HepG2 (cell line): Measurements from ENCODE around the gene ZNF821. TPM values are rescaled to one million over a fixed set of nuclear protein-coding genes. Genes with fewer than 3 reads are reported as not detected.

Source experiments
- ATAC-seq: fragments of 200-7000 bp; cut with Tn5 transposase; 3 replicates; pipeline ENCODE4 v1.9.1; 2020; ENCODE audit warnings: mild to moderate bottlenecking, moderate library complexity
- BruUV-seq: library from RNA; stranded (reverse); fragments of 400-500 nt; replicated peaks from 2 replicates; lab custom pipeline; 2021; lab: Mats Ljungman, UMichigan
- CTCF ChIA-PET: fragments of 300-600 bp; formaldehyde crosslinking; extraction: SDS; loops from one replicate; lab custom pipeline; 2021; ENCODE audit warnings: low total read pairs, inconsistent platforms, low intra/inter-chr PET ratio; lab: Yijun Ruan, JAX
- POLR2A ChIA-PET: fragments of 350-600 bp; sonication (Branson Sonifier 250); formaldehyde crosslinking; loops from one replicate; lab custom pipeline; 2020; ENCODE audit warnings: antibody characterized with exemption, inconsistent platforms; lab: Yijun Ruan, JAX
- DNase-seq: peaks from one replicate; pipeline ENCODE4 v3.0.0-alpha.2; 2015; ENCODE audit warnings: low spot score
- FAIRE-seq: peaks from 3 replicates; lab custom pipeline; 2011; peaks lifted over from hg19 to GRCh38; lab: Jason Lieb, UNC
- H2AFZ ChIP-seq: one replicate; pipeline ENCODE4 v1.6.1; 2011; ENCODE audit warnings: low read length, inconsistent platforms
- H3K27ac ChIP-seq: fragments of 300-600 bp; 3 replicates; pipeline ENCODE4 v1.8.0; 2011; ENCODE audit warnings: mixed run types, mild to moderate bottlenecking, mixed read lengths, low read length, inconsistent platforms; ENCODE audit not compliant: insufficient read depth; ENCODE audit errors: extremely low read length
- H3K27me3 ChIP-seq, 2 experiments: fragments of 200-600 bp in 1 of 2; 2 replicates in 1 of 2; 3 replicates in 1 of 2; pipeline versions ENCODE4 v1.6.0 to v1.8.0; 2011; ENCODE audit warnings: low read length in 2 of 2, mild to moderate bottlenecking in 2 of 2, moderate library complexity in 2 of 2, inconsistent platforms in 1 of 2; ENCODE audit not compliant: insufficient read depth in 2 of 2, control insufficient read depth in 1 of 2
- H3K36me3 ChIP-seq, 2 experiments: fragments of 200-600 bp in 1 of 2; replicated peaks in 1 of 2; 2 replicates in 1 of 2; 3 replicates in 1 of 2; pipeline versions ENCODE4 v1.5.1 to v1.8.0; 2011; ENCODE audit warnings: low read length in 2 of 2, inconsistent platforms in 1 of 2; ENCODE audit not compliant: insufficient read depth in 2 of 2, control insufficient read depth in 1 of 2
- H3K4me1 ChIP-seq: 2 replicates; pipeline ENCODE4 v1.5.1; 2012; ENCODE audit warnings: low read length, inconsistent platforms; ENCODE audit not compliant: insufficient read depth
- H3K4me2 ChIP-seq: 2 replicates; pipeline ENCODE4 v1.6.0; 2011; ENCODE audit warnings: low read depth, low read length, inconsistent platforms
- H3K4me3 ChIP-seq, 3 experiments: fragments of 200-600 bp in 1 of 3; sonication (generic), shearing (Covaris generic) in 1 of 3; replicated peaks in 1 of 3; 2 replicates each; pipeline ENCODE4 v1.5.1; 2011 to 2016; ENCODE audit warnings: low read length in 3 of 3, inconsistent platforms in 2 of 3, low read depth in 2 of 3, mild to moderate bottlenecking in 2 of 3, control low read depth in 1 of 3, mixed read lengths in 1 of 3; ENCODE audit not compliant: insufficient read depth in 1 of 3
- H3K79me2 ChIP-seq: one replicate; pipeline ENCODE4 v1.6.1; 2011; ENCODE audit warnings: low read length, inconsistent platforms; ENCODE audit not compliant: insufficient read depth
- H3K9ac ChIP-seq: 2 replicates; pipeline ENCODE4 v1.6.0; 2011; ENCODE audit warnings: mild to moderate bottlenecking, low read depth, low read length, inconsistent platforms; ENCODE audit not compliant: insufficient read depth
- H3K9me3 ChIP-seq: 2 replicates; pipeline ENCODE4 v1.5.1; 2012; ENCODE audit warnings: mild to moderate bottlenecking, low read length
- H4K20me1 ChIP-seq: 2 replicates; pipeline ENCODE4 v1.6.0; 2011; ENCODE audit warnings: inconsistent platforms, mild to moderate bottlenecking, low read length, moderate library complexity; ENCODE audit not compliant: insufficient read depth
- KLF11 ChIP-seq: IDR thresholded peaks from 2 replicates; pipeline ENCODE4 v1.6.1; 2016; ENCODE audit warnings: missing compliant biosample characterization
- LCORL ChIP-seq, 2 experiments: fragments of 450-650 bp in 1 of 2; sonication (generic) in 1 of 2; formaldehyde crosslinking in 1 of 2; IDR thresholded peaks; 2 replicates each; pipeline versions ENCODE4 v1.5.0 to v1.6.1; 2017 to 2020; ENCODE audit warnings: antibody characterized with exemption in 1 of 2, missing genetic modification reagents in 1 of 2
- MED1 ChIP-seq: sonication (generic); formaldehyde crosslinking; IDR thresholded peaks from 2 replicates; pipeline ENCODE4 v1.4.0; 2020; ENCODE audit warnings: missing genetic modification reagents
- NCOA5 ChIP-seq: sonication (generic); formaldehyde crosslinking; IDR thresholded peaks from 2 replicates; pipeline ENCODE4 v1.4.0; 2020; ENCODE audit warnings: missing genetic modification reagents
- ZNF263 ChIP-seq: sonication (generic); formaldehyde crosslinking; IDR thresholded peaks from 2 replicates; pipeline ENCODE4 v1.4.0; 2020; ENCODE audit warnings: missing genetic modification reagents
- ZNF577 ChIP-seq: sonication (generic); formaldehyde crosslinking; IDR thresholded peaks from 2 replicates; pipeline ENCODE4 v1.4.0; 2020; ENCODE audit warnings: mild to moderate bottlenecking, low read depth, missing genetic modification reagents, borderline replicate concordance
- ZZZ3 ChIP-seq: sonication (generic); formaldehyde crosslinking; IDR thresholded peaks from 2 replicates; pipeline ENCODE4 v1.4.0; 2020; ENCODE audit warnings: missing genetic modification reagents, mild to moderate bottlenecking, borderline replicate concordance
- WGBS: methylation state at CpG from one replicate; pipeline ENCODE4 v1.1.6; 2017; ENCODE audit warnings: low lambda C conversion rate; 5-methylcytosine and 5-hydroxymethylcytosine counted together
- in situ Hi-C: cut with HindIII; loops from 2 replicates; pipeline ENCODE4 v1.10.0; 2017; ENCODE audit warnings: low pct_unique_long_range_greater_than_20kb; ENCODE audit not compliant: extremely low pct_ligation_motif_present
- intact Hi-C: fragments of 100-400 bp; cut with micrococcal nuclease; formaldehyde crosslinking; loops from one replicate; pipeline ENCODE4 v1.10.0; 2022; ENCODE audit not compliant: unreplicated experiment
- polyA plus RNA-seq, 8 experiments: library from polyadenylated mRNA; depleted of rRNA in 3 of 8; stranded (reverse) in 7 of 8; unstranded in 1 of 8; fragments of >200 nt; fragmentation: Illumina TruSeq in 4 of 8; extraction: Trizol in 4 of 8; gene quantifications; 2 replicates each; pipeline versions ENCODE4 v1.2.1 to v1.2.3, GENCODE V29; 2011 to 2016; ENCODE audit warnings: low read depth in 4 of 8, missing spikeins in 1 of 8, mixed read lengths in 1 of 8; ENCODE audit not compliant: insufficient read depth in 1 of 8
- total RNA-seq, 5 experiments: library from RNA; depleted of rRNA; stranded (reverse); fragments of >200 nt; fragmentation: Illumina TruSeq; extraction: Trizol; gene quantifications; 2 replicates each; pipeline ENCODE4 v1.2.3, GENCODE V29; 2016; ENCODE audit warnings: low read depth in 1 of 5
- TF ChIP-seq, protein P1 (sequence below): IDR thresholded peaks from 2 replicates; pipeline ENCODE4 v1.6.1; 2016; ENCODE audit warnings: low read depth, missing genetic modification reagents, missing compliant biosample characterization
- TF ChIP-seq, protein P2 (sequence below): sonication (generic); formaldehyde crosslinking; IDR thresholded peaks from 2 replicates; pipeline ENCODE4 v1.5.1; 2020; ENCODE audit warnings: missing genetic modification reagents, mild to moderate bottlenecking, borderline replicate concordance
- TF ChIP-seq, protein P3 (sequence below): sonication (generic); formaldehyde crosslinking; IDR thresholded peaks from 2 replicates; pipeline ENCODE4 v1.5.0; 2020; ENCODE audit warnings: mild to moderate bottlenecking, missing genetic modification reagents
- TF ChIP-seq, protein P4 (sequence below): IDR thresholded peaks from 2 replicates; pipeline ENCODE4 v1.6.1; 2016; ENCODE audit warnings: missing genetic modification reagents, missing compliant biosample characterization

ZNF821 gene
- total and polyA plus RNA-seq, 2 of the 13 experiments (the other 11 are each of a cell fraction or from before 2014, with no cell fraction given): 7.0 to 9.1 TPM

DNA sequence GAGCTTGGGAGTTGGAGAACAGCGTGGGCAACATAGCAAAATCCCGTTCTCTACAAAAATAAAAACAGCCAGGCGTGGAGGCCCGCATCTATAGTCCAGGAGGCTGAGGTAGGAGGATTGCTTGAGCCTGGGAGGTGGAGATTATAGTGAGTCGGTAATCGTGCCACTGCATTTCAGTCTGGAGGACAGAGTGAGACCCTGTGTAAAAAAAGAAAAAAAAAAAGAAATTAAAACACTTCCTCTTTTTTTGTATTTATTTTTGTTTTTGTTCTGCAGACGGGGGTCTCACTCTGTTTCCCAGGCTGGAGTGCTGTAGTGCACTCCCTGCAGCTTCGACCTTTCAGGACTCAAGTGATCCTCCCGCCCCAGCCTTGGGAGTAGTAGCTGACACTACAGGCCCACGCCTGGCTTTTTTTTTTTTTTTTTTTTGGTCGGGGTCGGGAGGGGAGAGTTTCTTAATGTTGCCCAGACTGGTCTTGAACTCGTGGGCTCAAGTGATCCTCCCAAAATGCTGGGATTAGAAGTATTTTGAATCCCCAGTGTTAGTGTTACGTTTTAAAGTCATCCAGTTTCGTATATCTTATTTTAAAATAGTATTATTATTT lies 12.9 kb upstream of the ZNF821 start:
- no peaks in the 10 kb centered on the region; a peak in 1 of 5 replicates for H3K27me3 ChIP-seq
- H2AFZ ChIP-seq: no peak overlapping the region
- peak overlapping the region; percentile 100 for H3K4me2 ChIP-seq
- H3K9ac ChIP-seq: peak overlapping the region; percentile 98
- peaks cover 0 to 5% of the 10 kb centered on the region in 2 experiments; a peak in 1 of 5 replicates for H3K36me3 ChIP-seq
- peak overlapping the region; percentile 95 for H3K27ac ChIP-seq
- ChIA-PET CTCF (no interaction called here), POLR2A (interaction anchor here (0.7 to 4.9 kb wide), 5 partner anchors 13 to 197 kb away, joined by 3 to 59 read pairs (median 4); partner anchors contain the start of genes DHX38, TXNL4B and ZNF821)
- H3K4me3 ChIP-seq: peak overlapping the region; percentile 85 to 98 (median 95)
- H3K9me3 ChIP-seq: no peaks in the 10 kb centered on the region
- FAIRE-seq (no peak), DNase-seq (no peak), ATAC-seq (no peak)
- intact Hi-C loops (loop anchor here (1.0 to 5.0 kb wide), 2 partner anchors 14 to 90 kb away; partner anchors contain the start of gene AP1G1), in situ Hi-C loops (loop anchor here (5.0 kb wide), 1 partner anchor 90 kb away; the partner anchor contains the start of gene AP1G1)
- peaks cover 60% of the 10 kb centered on the region for H3K4me1 ChIP-seq
- WGBS: 21% methylated on average over 15 of the region's 15 CpGs
- H3K79me2 ChIP-seq: peaks cover 67% of the 10 kb centered on the region
- TF ChIP-seq, protein P1, sequence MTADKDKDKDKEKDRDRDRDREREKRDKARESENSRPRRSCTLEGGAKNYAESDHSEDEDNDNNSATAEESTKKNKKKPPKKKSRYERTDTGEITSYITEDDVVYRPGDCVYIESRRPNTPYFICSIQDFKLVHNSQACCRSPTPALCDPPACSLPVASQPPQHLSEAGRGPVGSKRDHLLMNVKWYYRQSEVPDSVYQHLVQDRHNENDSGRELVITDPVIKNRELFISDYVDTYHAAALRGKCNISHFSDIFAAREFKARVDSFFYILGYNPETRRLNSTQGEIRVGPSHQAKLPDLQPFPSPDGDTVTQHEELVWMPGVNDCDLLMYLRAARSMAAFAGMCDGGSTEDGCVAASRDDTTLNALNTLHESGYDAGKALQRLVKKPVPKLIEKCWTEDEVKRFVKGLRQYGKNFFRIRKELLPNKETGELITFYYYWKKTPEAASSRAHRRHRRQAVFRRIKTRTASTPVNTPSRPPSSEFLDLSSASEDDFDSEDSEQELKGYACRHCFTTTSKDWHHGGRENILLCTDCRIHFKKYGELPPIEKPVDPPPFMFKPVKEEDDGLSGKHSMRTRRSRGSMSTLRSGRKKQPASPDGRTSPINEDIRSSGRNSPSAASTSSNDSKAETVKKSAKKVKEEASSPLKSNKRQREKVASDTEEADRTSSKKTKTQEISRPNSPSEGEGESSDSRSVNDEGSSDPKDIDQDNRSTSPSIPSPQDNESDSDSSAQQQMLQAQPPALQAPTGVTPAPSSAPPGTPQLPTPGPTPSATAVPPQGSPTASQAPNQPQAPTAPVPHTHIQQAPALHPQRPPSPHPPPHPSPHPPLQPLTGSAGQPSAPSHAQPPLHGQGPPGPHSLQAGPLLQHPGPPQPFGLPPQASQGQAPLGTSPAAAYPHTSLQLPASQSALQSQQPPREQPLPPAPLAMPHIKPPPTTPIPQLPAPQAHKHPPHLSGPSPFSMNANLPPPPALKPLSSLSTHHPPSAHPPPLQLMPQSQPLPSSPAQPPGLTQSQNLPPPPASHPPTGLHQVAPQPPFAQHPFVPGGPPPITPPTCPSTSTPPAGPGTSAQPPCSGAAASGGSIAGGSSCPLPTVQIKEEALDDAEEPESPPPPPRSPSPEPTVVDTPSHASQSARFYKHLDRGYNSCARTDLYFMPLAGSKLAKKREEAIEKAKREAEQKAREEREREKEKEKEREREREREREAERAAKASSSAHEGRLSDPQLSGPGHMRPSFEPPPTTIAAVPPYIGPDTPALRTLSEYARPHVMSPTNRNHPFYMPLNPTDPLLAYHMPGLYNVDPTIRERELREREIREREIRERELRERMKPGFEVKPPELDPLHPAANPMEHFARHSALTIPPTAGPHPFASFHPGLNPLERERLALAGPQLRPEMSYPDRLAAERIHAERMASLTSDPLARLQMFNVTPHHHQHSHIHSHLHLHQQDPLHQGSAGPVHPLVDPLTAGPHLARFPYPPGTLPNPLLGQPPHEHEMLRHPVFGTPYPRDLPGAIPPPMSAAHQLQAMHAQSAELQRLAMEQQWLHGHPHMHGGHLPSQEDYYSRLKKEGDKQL: no peak
- TF ChIP-seq, protein P2, sequence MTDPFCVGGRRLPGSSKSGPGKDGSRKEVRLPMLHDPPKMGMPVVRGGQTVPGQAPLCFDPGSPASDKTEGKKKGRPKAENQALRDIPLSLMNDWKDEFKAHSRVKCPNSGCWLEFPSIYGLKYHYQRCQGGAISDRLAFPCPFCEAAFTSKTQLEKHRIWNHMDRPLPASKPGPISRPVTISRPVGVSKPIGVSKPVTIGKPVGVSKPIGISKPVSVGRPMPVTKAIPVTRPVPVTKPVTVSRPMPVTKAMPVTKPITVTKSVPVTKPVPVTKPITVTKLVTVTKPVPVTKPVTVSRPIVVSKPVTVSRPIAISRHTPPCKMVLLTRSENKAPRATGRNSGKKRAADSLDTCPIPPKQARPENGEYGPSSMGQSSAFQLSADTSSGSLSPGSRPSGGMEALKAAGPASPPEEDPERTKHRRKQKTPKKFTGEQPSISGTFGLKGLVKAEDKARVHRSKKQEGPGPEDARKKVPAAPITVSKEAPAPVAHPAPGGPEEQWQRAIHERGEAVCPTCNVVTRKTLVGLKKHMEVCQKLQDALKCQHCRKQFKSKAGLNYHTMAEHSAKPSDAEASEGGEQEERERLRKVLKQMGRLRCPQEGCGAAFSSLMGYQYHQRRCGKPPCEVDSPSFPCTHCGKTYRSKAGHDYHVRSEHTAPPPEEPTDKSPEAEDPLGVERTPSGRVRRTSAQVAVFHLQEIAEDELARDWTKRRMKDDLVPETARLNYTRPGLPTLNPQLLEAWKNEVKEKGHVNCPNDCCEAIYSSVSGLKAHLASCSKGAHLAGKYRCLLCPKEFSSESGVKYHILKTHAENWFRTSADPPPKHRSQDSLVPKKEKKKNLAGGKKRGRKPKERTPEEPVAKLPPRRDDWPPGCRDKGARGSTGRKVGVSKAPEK (CRISPR knock-in tag): no peak
- TF ChIP-seq MED1 (CRISPR knock-in tag) (0 out of 2 replicates have a peak, but pooled peaks have one; percentile 28), NCOA5 (CRISPR knock-in tag) (no peak), ZNF577 (CRISPR knock-in tag) (no peak), LCORL (IDR thresholded peaks at IDR 0.05) (no peak), LCORL (CRISPR knock-in tag; IDR thresholded peaks at IDR 0.05) (0 out of 2 replicates have a peak, but pooled peaks have one; percentile 29), KLF11 (CRISPR knock-in tag) (peak; percentile 23; the same call in 1 of the 2 replicates), ZZZ3 (CRISPR knock-in tag) (no peak), ZNF263 (CRISPR knock-in tag) (peak; percentile 33; the same call in 1 of the 2 replicates)
- TF ChIP-seq, protein P3, sequence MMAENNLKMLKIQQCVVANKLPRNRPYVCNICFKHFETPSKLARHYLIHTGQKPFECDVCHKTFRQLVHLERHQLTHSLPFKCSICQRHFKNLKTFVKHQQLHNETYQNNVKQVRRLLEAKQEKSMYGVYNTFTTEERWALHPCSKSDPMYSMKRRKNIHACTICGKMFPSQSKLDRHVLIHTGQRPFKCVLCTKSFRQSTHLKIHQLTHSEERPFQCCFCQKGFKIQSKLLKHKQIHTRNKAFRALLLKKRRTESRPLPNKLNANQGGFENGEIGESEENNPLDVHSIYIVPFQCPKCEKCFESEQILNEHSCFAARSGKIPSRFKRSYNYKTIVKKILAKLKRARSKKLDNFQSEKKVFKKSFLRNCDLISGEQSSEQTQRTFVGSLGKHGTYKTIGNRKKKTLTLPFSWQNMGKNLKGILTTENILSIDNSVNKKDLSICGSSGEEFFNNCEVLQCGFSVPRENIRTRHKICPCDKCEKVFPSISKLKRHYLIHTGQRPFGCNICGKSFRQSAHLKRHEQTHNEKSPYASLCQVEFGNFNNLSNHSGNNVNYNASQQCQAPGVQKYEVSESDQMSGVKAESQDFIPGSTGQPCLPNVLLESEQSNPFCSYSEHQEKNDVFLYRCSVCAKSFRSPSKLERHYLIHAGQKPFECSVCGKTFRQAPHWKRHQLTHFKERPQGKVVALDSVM (CRISPR knock-in tag): peak; percentile 97
- TF ChIP-seq, protein P4, sequence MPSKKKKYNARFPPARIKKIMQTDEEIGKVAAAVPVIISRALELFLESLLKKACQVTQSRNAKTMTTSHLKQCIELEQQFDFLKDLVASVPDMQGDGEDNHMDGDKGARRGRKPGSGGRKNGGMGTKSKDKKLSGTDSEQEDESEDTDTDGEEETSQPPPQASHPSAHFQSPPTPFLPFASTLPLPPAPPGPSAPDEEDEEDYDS: no peak
- no TSS peak for BruUV-seq
- peaks cover 55% of the 10 kb centered on the region for H4K20me1 ChIP-seq
